Activated T-helper 1 cell treated with anti-CD3 and anti-CD28 coated beads, Interleukin-2, amount 50 U/mL, for 16 hours (primary cell): Measurements from ENCODE around the gene SDHA.
A peak's percentile ranks its signal among the peaks of the same experiment; 100 is the strongest.

Experiments used
- DNase-seq, 2 donors: peaks; one replicate each; pipeline ENCODE4 v3.0.0-alpha.2; 2020; ENCODE audit warnings: low read depth in 1 of 2, low spot score in 1 of 2

The SDHA gene

DNA sequence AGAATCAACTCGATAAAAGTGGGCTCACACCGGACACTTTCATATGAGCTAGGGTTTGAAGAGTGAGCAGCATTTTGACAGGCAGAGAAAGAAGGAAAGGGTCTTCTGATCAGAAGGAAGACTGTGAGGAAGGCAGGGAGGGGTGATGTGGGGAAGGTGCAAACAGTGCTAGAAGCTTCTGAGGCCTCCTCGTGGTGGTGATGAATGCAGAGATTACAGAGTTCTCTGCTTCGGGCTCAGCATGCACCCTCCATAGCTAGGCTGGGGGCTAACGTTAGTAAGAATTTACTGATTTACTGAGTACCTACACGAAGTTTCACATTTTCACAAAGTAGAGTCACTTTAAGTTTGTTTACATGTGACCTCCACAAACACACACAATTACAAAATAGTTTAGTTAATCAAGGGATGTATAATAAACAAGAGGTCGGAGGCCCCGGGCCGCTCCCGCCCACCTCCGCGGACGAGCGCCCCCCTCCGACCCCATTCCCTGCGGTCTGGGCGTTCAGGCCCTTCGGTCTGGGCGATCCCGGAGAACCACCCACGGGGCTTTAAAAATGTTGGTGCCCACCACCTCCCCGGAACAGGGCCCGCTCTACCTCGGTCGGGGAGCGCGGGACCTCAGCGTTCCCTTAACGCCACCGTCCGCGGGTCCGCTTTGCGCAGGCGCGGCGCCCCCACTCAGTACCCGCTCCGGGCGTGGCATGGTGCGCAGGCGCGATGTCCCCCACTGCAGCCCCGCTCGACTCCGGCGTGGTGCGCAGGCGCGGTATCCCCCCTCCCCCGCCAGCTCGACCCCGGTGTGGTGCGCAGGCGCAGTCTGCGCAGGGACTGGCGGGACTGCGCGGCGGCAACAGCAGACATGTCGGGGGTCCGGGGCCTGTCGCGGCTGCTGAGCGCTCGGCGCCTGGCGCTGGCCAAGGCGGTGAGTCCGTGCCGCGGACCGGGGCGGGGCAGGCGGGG is at the start of gene SDHA, which contains the start of gene CCDC127:
Gene SDHA, plus strand, starts transcription at position 827 of the 963 bp plus-strand sequence. Its CDS starts 36 bp downstream, at position 863.
Gene CCDC127, minus strand, starts transcription at position 660 of the 963 bp plus-strand sequence. CDS start 1,304 bp downstream, outside the sequence.
- peak; percentile 92 to 98 for DNase-seq

DNA sequence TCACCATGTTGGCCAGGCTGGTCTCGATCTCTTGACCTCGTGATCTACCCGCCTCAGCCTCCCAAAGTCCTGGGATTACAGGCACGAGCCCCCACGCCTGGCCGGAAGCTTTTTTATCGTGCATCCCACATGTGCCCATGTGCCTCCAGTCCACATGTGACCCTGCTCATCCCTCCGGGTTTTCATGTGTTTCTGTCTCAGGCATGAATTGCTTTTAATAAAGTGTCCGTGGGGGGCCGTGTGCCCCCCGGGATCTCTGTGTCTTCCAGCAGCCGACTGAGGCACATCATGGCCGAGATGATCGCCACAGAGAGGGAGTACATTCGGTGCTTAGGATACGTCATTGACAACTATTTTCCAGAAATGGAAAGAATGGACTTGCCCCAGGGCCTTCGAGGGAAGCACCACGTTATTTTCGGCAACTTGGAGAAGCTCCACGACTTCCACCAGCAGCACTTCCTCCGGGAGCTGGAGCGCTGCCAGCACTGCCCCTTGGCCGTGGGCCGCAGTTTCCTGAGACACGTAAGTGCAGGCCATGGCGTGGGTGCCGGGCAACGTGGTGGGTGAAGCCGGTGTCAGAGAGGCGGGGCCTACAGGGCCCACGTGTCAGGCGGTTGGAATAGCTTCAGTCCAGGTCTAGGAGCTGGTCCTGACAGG is 48.9 kb upstream of the SDHA start:
- no peak for DNase-seq

DNA sequence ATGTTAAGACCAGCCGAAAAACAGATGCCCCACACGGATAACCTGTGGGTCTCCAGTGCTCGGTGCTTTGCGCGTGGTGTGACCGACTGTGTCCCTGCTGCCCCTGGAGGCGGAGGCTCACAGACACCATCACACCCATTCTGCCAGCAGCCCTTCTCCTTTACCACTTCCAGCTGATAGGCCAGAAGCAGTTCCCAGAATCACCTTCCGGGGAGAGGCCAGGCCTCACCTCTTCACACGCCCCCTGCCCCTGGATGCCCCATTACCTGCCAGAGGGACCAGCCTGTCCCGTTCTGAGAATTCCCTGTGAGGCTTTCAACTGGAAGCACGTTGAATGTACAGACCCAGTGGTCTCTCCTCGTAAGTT is 48.4 kb upstream of the SDHA start:
- DNase-seq = no peak

DNA sequence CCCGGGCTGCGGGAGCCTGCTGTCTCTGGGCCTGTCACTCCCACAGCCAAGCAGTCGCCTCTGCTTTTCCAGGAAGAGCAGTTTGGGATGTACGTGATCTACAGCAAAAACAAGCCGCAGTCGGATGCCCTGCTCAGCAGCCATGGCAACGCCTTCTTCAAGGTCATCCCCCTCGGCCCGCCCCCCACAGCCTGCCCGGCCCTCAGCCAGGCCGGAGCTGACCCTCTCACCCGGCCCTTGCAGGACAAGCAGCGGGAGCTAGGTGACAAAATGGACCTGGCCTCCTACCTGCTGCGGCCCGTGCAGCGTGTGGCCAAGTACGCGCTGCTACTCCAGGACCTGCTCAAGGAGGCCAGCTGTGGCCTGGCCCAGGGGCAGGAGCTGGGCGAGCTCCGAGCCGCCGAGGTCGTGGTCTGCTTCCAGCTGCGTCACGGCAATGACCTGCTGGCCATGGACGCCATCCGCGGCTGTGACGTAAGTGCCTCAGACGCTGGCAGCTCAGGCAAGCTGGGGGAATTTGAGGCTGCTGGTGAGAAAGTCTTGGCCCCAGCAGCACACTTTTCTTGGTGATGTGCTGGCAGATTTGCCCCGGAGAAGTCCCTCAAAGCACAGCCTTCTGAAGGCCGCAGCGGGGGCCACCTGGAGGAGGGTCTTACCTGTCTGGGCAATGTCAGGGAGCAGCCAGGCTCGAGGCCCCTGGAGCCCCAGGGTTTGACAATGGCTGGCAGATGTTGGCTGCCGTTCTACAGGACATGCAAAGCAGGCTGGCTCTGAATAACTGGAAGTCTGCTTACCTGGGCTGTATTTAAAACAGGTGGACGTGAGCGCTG is 46.9 kb upstream of the SDHA start:
- DNase-seq = no peak

DNA sequence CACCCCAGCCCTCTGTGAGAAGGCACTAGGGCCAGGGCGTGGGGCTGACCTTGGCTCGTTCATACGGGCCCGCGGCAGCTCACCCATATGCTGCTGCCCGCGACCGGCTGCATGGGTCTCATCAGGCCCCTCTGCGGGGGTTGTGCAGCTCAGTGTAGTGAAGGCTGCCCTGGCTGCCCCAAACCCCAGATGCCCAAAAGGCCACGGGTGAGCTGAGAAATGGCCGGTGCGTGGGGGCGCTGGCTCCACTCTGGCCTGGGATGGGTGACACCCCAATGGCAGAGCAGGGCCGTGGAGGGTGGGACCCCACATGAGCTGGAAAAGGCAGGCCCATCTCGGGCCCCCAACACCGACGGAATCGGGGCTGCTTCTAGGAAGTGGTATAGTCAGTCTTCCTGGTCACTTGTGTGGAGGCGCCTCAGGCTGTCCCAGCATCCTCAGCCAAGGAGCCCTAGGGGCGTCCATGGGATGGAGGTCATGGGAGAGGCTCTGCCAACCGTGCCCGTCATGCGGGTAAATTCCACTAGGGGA is 46.3 kb upstream of the SDHA start:
- DNase-seq = no peak

DNA sequence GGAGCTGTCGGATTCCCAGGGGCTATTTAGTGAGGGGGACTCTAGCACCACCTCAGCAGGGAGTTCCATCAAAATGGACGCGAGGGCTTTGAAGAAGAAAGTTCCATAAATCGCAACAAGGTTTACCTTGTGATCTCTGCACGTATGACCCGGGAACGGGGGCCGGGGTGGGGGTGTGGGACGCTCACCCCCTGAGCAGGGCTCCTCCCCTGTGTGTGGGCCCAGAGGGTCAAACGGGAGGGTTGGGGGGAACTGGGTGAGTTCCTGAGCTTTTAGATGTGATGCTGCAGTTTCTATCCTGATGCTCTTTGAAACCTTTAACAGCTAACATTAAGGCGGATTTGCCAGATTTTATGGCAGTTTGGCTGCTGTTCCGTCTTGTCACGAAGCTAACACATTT is 45.7 kb upstream of the SDHA start:
- no peak for DNase-seq

DNA sequence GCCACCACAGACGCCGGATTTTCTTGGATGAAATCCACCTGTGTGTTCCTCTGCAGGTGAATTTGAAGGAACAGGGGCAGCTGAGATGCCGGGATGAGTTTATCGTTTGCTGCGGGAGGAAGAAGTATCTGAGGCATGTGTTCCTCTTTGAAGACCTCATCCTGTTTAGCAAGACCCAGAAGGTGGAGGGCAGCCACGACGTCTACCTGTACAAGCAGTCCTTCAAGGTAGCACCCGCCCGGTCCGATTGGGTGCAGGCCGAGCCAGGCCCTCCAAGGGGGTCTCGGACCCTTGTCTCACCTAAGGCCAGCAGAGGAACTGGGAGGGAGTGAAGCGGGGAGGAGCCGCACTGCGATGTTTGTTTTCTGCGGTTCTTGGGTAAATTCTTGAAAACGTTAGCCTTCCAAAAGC is 45.3 kb upstream of the SDHA start:
- DNase-seq = no peak

DNA sequence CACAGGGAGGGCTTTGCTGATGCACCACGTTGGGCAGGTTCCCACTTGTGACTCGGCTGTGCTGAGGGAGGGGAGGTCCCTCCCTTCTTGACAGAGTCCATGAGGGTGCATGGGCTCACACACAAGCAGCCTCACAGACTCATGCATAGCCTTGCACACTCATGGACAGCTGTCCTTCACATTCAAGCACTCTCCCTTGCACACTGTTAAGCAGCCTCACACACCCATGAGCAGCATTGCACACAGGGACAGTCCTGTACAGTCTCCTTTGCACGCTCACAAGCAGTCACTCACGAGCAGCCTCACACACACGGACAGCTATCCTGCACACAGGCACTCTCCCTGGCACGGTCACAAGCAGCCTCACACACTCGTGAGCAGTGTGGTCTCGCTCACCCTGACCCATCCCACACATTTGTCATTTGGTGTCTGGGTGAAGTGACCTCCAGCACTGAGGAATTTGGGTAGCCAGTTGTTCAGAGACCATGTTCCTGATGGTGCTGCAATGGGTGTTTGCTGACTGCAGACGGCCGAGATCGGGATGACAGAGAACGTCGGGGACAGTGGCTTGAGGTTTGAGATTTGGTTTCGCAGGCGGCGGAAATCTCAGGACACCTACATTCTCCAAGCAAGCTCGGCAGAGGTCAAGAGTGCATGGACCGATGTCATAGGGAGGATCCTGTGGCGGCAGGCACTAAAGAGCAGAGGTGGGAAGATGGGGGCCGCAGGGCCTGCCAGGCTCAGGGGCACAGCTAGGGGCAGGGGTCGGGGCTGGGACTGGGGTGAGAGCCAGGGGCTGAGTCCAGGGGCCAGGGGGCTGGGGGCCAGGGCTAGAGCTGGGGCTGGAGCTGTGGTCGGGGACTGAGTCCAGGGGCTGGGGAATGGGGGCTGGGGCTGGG is 44.5 kb upstream of the SDHA start:
- no peak for DNase-seq

DNA sequence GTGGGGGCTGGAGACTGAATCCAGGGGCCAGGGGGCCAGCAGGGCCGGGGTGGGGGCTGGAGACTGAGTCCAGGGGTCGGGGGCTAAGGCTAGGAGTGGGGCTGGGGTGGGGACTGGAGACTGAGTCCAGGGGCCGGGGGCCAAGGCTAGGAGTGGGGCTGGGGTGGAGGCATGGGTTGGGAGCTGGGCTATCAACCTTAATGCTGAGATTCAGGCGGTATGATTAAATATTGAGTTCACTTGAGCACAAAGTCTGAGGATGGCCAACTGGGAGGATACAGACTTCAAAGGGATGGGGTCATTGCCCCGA is 43.9 kb upstream of the SDHA start:
- DNase-seq = no peak

DNA sequence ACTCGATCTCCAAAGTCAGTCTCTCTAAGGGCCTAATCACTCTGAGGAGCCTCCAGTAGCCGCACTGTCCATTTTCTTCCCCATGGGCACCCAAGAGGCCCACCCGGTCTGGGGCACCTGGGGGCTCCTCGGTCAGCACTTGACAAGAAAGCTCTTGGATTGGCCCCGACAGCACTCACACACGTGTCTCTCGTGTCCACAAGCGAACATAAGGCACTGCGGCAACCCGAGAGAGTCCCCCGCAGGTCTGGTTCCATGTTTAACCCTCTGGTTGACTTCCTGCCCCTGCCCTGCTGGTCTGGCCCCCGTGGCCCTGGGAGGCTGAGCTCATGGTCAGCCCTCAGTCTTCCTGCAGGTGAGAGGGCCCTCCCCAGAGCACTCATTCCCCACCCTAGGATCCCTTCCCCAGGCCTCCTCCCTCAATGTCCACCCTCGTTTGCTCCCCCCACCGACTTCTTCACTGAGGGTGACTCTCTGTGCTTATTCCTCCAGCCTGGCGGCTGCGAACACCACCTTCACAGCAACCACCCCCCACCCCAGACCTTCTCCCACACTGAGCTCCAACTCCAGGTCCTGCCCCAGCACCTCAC is 43.1 kb upstream of the SDHA start:
- no peak for DNase-seq

DNA sequence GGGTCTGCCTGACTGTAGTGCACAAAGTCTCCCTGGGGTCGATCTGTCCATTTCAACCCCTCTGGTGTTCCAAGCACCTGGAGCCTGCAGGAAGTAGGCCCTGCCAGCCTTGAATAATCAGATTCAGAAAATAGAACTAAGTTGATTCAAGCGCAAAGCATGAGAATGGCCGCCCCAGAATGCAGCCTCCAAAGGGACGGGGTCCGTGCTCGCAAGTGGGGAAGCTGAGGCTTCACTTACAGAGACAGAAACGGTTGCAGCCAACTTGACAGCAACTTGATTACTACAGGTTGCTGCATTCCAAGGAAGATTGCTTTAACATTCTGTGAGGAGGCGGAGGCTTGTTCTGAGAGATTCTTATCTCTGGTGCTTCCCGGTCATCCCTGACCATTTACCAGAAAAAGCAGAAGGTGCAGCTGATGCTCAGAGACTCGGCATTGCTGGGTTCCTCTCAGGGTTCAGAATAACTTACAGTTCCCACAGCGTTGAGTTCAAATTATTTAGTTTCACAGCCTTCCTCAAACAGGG is 41.8 kb upstream of the SDHA start:
- no peak for DNase-seq

DNA sequence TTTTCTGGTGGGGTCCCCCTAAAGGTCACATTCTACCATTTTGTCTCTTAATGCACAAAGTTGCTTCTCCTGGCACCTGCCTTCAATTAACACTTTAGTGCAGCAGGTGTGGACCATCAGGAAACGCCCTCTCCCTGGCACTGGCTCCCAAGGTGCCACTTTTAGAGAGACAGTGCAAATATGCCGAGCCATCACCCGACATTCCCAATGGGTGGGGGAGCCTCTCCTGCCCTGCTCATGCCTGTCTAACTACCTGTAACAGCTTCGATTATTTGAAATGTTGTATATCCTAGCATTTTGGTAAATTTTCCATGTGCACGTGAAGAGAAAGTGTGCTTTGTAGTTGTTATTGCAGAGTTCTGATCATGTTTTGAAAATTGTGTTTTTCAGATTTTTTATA is 40.0 kb upstream of the SDHA start:
- DNase-seq = no peak

DNA sequence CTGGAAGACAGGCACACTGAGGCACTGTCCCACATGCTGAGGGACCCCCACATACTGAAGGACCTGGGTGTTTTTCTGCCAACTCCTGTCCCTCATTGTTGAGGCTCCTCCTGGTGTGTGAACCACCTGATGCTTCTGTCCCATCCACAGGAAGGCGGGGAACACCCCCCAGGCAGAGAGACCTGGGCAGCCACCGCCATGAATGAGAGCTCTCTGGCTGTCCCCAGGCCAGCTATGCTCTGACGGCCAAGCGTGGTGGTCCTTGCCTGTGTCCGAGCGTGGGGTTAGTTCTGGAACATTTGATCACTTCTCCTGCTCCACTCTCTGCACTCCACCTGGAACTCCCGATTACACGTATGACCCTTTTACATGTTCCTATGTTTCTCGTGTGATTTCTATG is 38.7 kb upstream of the SDHA start:
- DNase-seq = no peak

DNA sequence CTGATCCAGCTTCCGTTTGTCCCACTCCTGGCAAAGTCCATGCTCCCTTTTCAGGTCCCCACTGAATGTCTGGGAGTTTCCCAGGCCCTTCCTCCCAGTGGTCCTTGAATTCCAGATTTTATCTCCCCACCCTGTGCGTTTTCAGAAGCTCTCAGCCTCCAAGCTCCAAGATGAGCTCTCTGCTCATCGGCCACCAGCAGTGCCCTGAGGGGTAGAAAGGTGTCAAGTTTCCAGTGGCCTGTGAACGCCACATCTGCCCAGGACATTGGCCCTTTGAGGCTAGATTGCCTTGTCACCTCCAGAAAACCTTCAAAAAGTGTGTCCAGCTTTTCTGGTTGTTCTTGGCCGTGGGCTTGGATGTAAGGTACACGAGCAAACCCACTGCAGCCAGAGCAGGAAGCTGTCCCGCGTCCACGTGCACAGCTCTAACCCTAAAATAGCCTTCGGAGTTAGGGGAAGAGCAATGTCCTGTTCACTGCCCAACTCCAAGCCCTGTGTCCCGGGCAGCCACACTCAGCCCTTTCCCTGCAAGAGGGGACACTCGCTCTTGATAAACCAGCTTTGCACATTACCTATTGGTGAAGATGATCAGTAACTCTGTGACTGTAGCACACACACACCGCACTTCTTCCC is 37.7 kb upstream of the SDHA start:
- DNase-seq = no peak

DNA sequence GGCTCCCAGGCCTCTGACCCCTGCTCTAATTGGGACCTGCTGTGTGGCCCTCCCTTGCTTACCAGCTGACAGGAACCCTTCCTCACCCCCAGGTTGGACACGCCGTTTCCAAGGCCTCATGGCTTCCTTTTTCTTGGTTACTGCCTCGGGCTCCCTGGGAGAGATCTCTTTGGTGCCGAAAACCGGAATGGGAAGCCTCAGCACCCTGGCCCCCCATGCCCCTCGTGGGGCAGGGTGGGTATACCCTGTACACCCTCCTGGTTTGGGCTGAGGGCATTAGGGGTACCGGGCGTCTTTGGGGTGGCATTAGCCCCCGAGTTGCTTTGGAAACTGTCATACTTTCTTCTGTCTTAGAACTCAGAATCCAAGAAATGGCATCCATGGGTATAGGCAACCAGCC is 37.0 kb upstream of the SDHA start:
- no peak for DNase-seq

DNA sequence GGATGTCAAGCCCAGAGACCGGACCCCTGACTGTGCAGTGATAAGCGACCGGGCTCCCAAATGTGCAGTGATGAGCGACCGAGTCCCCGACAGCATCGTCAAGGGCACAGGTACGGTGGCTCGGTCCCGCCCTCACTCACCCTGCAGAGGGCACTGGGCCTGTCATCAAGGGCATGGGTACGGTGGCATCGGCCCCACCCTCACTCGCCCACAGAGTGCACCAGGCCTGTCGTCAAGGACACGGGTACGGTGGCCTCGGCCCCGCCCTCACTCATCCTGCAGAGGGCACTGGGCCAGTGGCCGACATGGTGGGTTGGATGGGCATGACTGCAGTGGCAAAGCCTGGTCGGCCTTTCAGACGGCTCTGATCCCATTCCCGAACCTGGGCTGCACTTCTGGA is 36.6 kb upstream of the SDHA start:
- no peak for DNase-seq

DNA sequence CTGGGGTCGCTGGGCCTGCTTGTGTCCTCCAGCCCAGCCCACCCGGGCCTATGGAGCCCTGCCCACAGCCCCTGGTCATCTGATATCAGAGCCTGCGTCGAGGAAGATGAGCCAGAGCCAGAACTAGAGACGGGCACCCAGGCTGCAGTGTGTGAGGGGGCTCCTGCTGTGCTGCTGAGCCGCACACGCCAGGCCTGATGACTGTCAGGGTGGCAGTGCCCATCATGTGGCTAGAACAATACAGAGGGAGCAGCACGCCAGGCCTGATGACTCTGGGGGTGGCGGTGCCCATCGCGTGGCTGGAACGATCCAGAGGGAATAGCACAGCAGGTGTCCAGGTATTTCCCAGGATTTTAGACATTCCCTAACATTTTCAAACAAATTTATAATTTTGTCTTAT is 36.0 kb upstream of the SDHA start:
- no peak for DNase-seq

DNA sequence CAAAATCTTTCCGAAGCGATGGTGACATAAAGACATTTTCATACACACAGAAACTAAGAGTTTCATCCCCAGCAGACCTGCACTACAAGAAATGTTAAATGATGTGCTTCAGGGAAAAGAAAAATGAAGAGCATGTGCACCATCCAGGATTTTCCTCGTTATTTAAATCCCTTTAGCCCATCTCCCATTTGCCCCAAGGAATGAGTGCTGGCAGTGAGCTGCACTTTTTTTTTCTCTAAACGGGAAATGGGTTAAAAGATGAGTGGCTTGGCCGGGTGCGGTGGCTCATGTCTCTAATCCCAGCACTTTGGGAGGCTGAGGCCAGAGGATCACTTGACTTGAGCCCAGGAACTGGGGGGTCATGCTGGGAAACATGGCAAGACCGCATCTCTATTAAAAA is 33.6 kb upstream of the SDHA start:
- no peak for DNase-seq
